CD4-positive, alpha-beta T cell (primary cell): ENCODE results near the gene REN. TPM values are rescaled to one million over a fixed set of nuclear protein-coding genes. Genes with fewer than 3 reads are reported as not detected.

Experiments used
- ATAC-seq: fragments of 200-7000 bp; cut with Tn5 transposase; one replicate; pipeline ENCODE4 v1.10.0; 2022; ENCODE audit warnings: mild to moderate bottlenecking; ENCODE audit not compliant: poor library complexity
- CTCF ChIA-PET: fragments of 350-600 bp; sonication (Branson Sonifier 250); formaldehyde crosslinking; loops from one replicate; lab custom pipeline; 2021; ENCODE audit warnings: antibody characterized with exemption, inconsistent platforms; lab: Charles Lee
- POLR2A ChIA-PET: fragments of 350-600 bp; sonication (Branson Sonifier 250); formaldehyde crosslinking; loops from one replicate; lab custom pipeline; 2021; ENCODE audit warnings: antibody characterized with exemption, inconsistent platforms; lab: Charles Lee
- DNase-seq, 14 experiments: peaks; one replicate each; pipeline ENCODE4 v3.0.0-alpha.2; 2013 to 2020; ENCODE audit warnings: mixed read lengths in 2 of 14
- H3K27ac ChIP-seq, 2 donors: one replicate each; pipeline versions ENCODE4 v1.5.1 to v1.7.0; 2013; ENCODE audit warnings: low read length in 2 of 2, low read depth in 1 of 2, mild to moderate bottlenecking in 1 of 2
- H3K27me3 ChIP-seq, 2 experiments: 1 replicate in 1 of 2; 2 replicates in 1 of 2; pipeline versions ENCODE4 v1.6.1 to v1.7.0; 2013; ENCODE audit warnings: low read length in 2 of 2, control low read depth in 1 of 2, mild to moderate bottlenecking in 1 of 2, moderate library complexity in 1 of 2; ENCODE audit not compliant: insufficient read depth in 2 of 2, control insufficient read depth in 1 of 2
- H3K36me3 ChIP-seq: one replicate; pipeline ENCODE4 v1.6.1; 2013; ENCODE audit warnings: low read length, control low read depth; ENCODE audit not compliant: insufficient read depth
- H3K4me1 ChIP-seq: one replicate; pipeline ENCODE4 v1.6.1; 2013; ENCODE audit warnings: low read length, control low read depth; ENCODE audit not compliant: insufficient read depth
- H3K4me3 ChIP-seq: one replicate; pipeline ENCODE4 v1.5.1; 2013; ENCODE audit warnings: mild to moderate bottlenecking, low read length, moderate library complexity
- H3K9me3 ChIP-seq, 2 experiments: 1 replicate in 1 of 2; 2 replicates in 1 of 2; pipeline versions ENCODE4 v1.6.1 to v1.7.0; 2013; ENCODE audit warnings: low read length in 2 of 2, mild to moderate bottlenecking in 2 of 2, control low read depth in 1 of 2, moderate library complexity in 1 of 2; ENCODE audit not compliant: control insufficient read depth in 1 of 2, insufficient read depth in 1 of 2
- H3K27ac Mint-ChIP-seq: one replicate; pipeline ENCODE4 v1.8.0; 2020; ENCODE audit warnings: mixed read lengths
- H3K27me3 Mint-ChIP-seq: one replicate; pipeline ENCODE4 v1.8.0; 2021; ENCODE audit warnings: mixed read lengths
- H3K36me3 Mint-ChIP-seq: one replicate; pipeline ENCODE4 v1.8.0; 2021; ENCODE audit warnings: low read depth, mixed read lengths
- H3K4me1 Mint-ChIP-seq: one replicate; pipeline ENCODE4 v1.8.0; 2021; ENCODE audit warnings: low read depth, mixed read lengths
- H3K4me3 Mint-ChIP-seq: one replicate; pipeline ENCODE4 v1.8.0; 2020; ENCODE audit warnings: mild to moderate bottlenecking, mixed read lengths
- H3K9me3 Mint-ChIP-seq: one replicate; pipeline ENCODE4 v1.8.0; 2020; ENCODE audit warnings: mixed read lengths
- CTCF ChIP-seq: fragments of 200-600 bp; IDR thresholded peaks from one replicate; pipeline ENCODE4 v1.8.0; 2022; ENCODE audit warnings: antibody characterized with exemption, mild to moderate bottlenecking
- intact Hi-C, 2 experiments: fragments of 100-400 bp; cut with DNase I in 1 of 2; cut with micrococcal nuclease in 1 of 2; formaldehyde crosslinking; loops; one replicate each; pipeline versions ENCODE4 v1.15.1 to v1.9.0; 2023 to 2025; cut with DNase I, micrococcal nuclease
- total RNA-seq, 174 experiments: library from RNA in 2 of 174; stranded (reverse) in 2 of 174; gene quantifications; one replicate each; pipeline ENCODE4 v1.2.3 and lab custom pipeline; 2021 to 2026

Gene REN
- total RNA-seq, 2 experiments from 2014 or later: not detected

- no peak for TF ChIP-seq CTCF
Measured at GRCh38 chr1:204128464-204128963, 37.6 kb downstream of the REN start.

GRCh38 chr1:204127597-204128242 lies 38.4 kb downstream of the REN start:
- Histone ChIP-seq H3K27me3 (no peaks in the 10 kb centered on the region), H3K36me3 (no peaks in the 10 kb centered on the region), H3K27ac (no peak overlapping the region), H3K9me3 (no peaks in the 10 kb centered on the region), H3K4me1 (peaks cover 11% of the 10 kb centered on the region), H3K4me3 (no peak overlapping the region)
- H3K4me3 Mint-ChIP-seq: no peak overlapping the region
- ChIA-PET POLR2A (no interaction called here), CTCF (interaction anchor here (1.9 kb wide), 1 partner anchor 263 kb away, joined by 7 read pairs; no protein-coding TSS in a partner anchor)
- no peak overlapping the region for H3K27ac Mint-ChIP-seq
- no peak for ATAC-seq
- no peaks in the 10 kb centered on the region for H3K36me3 Mint-ChIP-seq
- peak; percentile 32 for TF ChIP-seq CTCF
- H3K27me3 Mint-ChIP-seq: no peaks in the 10 kb centered on the region
- H3K9me3 Mint-ChIP-seq: no peaks in the 10 kb centered on the region
- intact Hi-C loops: loop anchor here (2.0 to 10.0 kb wide), 7 partner anchors 425 to 863 kb away; partner anchors contain the start of gene ATP2B4 (in 1 of the 2)
- peak in 3 of 14 experiments; percentile 25 to 61 (median 47) for DNase-seq
- H3K4me1 Mint-ChIP-seq: peaks cover 9% of the 10 kb centered on the region

More at GRCh38 chr1:204128464-204128963, 37.6 kb downstream of the REN start:
- Mint-ChIP-seq H3K36me3 (no peaks in the 10 kb centered on the region), H3K27ac (no peak overlapping the region), H3K9me3 (no peaks in the 10 kb centered on the region), H3K4me3 (no peak overlapping the region), H3K4me1 (peaks cover 9% of the 10 kb centered on the region), H3K27me3 (no peaks in the 10 kb centered on the region)
- POLR2A ChIA-PET: interaction anchor here (1.4 kb wide), 1 partner anchor 503 kb away, joined by 6 read pairs; the partner anchor contains the start of gene ATP2B4
- Histone ChIP-seq H3K27me3 (no peaks in the 10 kb centered on the region), H3K4me1 (peaks cover 11% of the 10 kb centered on the region), H3K4me3 (no peak overlapping the region), H3K36me3 (no peaks in the 10 kb centered on the region), H3K9me3 (no peaks in the 10 kb centered on the region), H3K27ac (no peak overlapping the region)
- ATAC-seq: peak; percentile 22
- DNase-seq: no peak
- CTCF ChIA-PET: interaction anchor here (0.9 to 1.9 kb wide), 8 partner anchors 8 to 860 kb away, joined by 3 to 9 read pairs (median 4); partner anchors contain the start of gene SNRPE
- intact Hi-C loops: loop anchor here (2.0 to 10.0 kb wide), 7 partner anchors 426 to 864 kb away; partner anchors contain the start of gene ATP2B4 (in 1 of the 2)

- Histone ChIP-seq H3K4me3 (no peak overlapping the region), H3K9me3 (no peaks in the 10 kb centered on the region), H3K27me3 (no peaks in the 10 kb centered on the region), H3K36me3 (no peaks in the 10 kb centered on the region), H3K4me1 (peaks cover 11% of the 10 kb centered on the region), H3K27ac (no peak overlapping the region)
- POLR2A ChIA-PET: no interaction called here
- H3K4me1 Mint-ChIP-seq: peaks cover 9% of the 10 kb centered on the region
- no peak for ATAC-seq
- no peak overlapping the region for H3K27ac Mint-ChIP-seq
- intact Hi-C loops: loop anchor here (5.0 to 10.0 kb wide), 5 partner anchors 425 to 862 kb away; partner anchors contain the start of gene ATP2B4 (in 1 of the 2)
- no peak overlapping the region for H3K4me3 Mint-ChIP-seq
- H3K27me3 Mint-ChIP-seq: no peaks in the 10 kb centered on the region
- TF ChIP-seq CTCF: no peak
- DNase-seq: no peak
- no peaks in the 10 kb centered on the region for H3K9me3 Mint-ChIP-seq
- H3K36me3 Mint-ChIP-seq: no peaks in the 10 kb centered on the region
- CTCF ChIA-PET: no interaction called here
Measured at GRCh38 chr1:204126956-204127355, 39.2 kb downstream of the REN start.
